Measurements from ENCODE around the gene LARGE2. TPM values are rescaled to one million over a fixed set of nuclear protein-coding genes. Genes with fewer than 3 reads are reported as not detected.

The LARGE2 gene
- total RNA-seq, 4 donors from 2014 or later: 0.55 to 1.3 (median 0.60) TPM; not detected in 1

GRCh38 chr11:45924927-45925326, 2.5 kb downstream of the LARGE2 start:
- Histone ChIP-seq H3K36me3 (no peaks in the 10 kb centered on the region), H3K27ac (no peak overlapping the region), H3K4me3 (no peak overlapping the region), H3K9me3 (no peaks in the 10 kb centered on the region), H3K27me3 (peaks cover 35% of the 10 kb centered on the region), H3K4me1 (peaks cover 7 to 24% (median 20%) of the 10 kb centered on the region in 4 donors)
- in situ Hi-C loops (cut with MboI; ENCODE audit: low pct_ligation_motif_present in 1 of 4, low pct_unique_long_range_greater_than_20kb in 1 of 4, low sequenced_read_pairs in 3 of 4): no loop called here
- TF ChIP-seq EP300 (IDR thresholded peaks at IDR 0.05; ENCODE audit: low read depth): no peak
- no peak for TF ChIP-seq POLR2AphosphoS5 (IDR thresholded peaks at IDR 0.05)
- TF ChIP-seq, protein P1, sequence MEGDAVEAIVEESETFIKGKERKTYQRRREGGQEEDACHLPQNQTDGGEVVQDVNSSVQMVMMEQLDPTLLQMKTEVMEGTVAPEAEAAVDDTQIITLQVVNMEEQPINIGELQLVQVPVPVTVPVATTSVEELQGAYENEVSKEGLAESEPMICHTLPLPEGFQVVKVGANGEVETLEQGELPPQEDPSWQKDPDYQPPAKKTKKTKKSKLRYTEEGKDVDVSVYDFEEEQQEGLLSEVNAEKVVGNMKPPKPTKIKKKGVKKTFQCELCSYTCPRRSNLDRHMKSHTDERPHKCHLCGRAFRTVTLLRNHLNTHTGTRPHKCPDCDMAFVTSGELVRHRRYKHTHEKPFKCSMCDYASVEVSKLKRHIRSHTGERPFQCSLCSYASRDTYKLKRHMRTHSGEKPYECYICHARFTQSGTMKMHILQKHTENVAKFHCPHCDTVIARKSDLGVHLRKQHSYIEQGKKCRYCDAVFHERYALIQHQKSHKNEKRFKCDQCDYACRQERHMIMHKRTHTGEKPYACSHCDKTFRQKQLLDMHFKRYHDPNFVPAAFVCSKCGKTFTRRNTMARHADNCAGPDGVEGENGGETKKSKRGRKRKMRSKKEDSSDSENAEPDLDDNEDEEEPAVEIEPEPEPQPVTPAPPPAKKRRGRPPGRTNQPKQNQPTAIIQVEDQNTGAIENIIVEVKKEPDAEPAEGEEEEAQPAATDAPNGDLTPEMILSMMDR (IDR thresholded peaks at IDR 0.05): no peak
- TF ChIP-seq POLR2A (IDR thresholded peaks at IDR 0.05): no peak
- no peak for DNase-seq
- WGBS, 2 donors (ENCODE audit: low coverage in 1 of 2): 83 to 94% methylated on average over 1 to 6 of the region's 6 CpGs
- intact Hi-C loops (cut with DNase I; ENCODE audit: low total_unique reads): no loop called here

- 77% methylated on average over 2 to 3 of the region's 3 CpGs for WGBS, 2 donors (ENCODE audit: low coverage in 1 of 2)
- Histone ChIP-seq H3K27ac (no peak overlapping the region), H3K4me1 (peaks cover 13 to 30% (median 25%) of the 10 kb centered on the region in 4 donors), H3K9me3 (no peaks in the 10 kb centered on the region), H3K36me3 (no peaks in the 10 kb centered on the region), H3K27me3 (peaks cover 35% of the 10 kb centered on the region), H3K4me3 (no peak overlapping the region)
- TF ChIP-seq, protein P1 (IDR thresholded peaks at IDR 0.05): no peak
- no peak for TF ChIP-seq POLR2A (IDR thresholded peaks at IDR 0.05)
- no peak for DNase-seq
- in situ Hi-C loops (cut with MboI; ENCODE audit: low pct_ligation_motif_present in 1 of 4, low pct_unique_long_range_greater_than_20kb in 1 of 4, low sequenced_read_pairs in 3 of 4) (no loop called here), intact Hi-C loops (cut with DNase I; ENCODE audit: low total_unique reads) (no loop called here)
Measured at GRCh38 chr11:45925550-45925949, 3.1 kb downstream of the LARGE2 start.

DNA sequence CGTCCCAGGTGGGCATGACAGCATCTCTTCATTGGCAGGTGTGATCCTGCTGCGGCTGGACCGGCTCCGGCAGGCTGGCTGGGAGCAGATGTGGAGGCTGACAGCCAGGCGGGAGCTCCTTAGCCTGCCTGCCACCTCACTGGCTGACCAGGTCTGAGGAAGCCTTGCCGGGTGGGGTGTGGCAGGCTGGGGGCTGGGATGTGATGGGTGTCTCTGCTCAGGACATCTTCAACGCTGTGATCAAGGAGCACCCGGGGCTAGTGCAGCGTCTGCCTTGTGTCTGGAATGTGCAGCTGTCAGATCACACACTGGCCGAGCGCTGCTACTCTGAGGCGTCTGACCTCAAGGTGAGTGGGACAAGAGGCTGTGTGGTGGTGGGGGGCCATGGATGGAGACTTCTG, 3.5 kb downstream of the LARGE2 start:
- Histone ChIP-seq H3K27ac (no peak overlapping the region), H3K4me1 (peaks cover 14 to 33% (median 28%) of the 10 kb centered on the region in 4 donors), H3K4me3 (no peak overlapping the region), H3K27me3 (peaks cover 35% of the 10 kb centered on the region), H3K9me3 (no peaks in the 10 kb centered on the region), H3K36me3 (no peaks in the 10 kb centered on the region)
- TF ChIP-seq, protein P1 (IDR thresholded peaks at IDR 0.05): no peak
- no peak for TF ChIP-seq EP300 (IDR thresholded peaks at IDR 0.05; ENCODE audit: low read depth)
- peak; percentile 4 for DNase-seq
- intact Hi-C loops (cut with DNase I; ENCODE audit: low total_unique reads): no loop called here
- 68% methylated on average over 11 of the region's 12 CpGs; no CpG with 5 or more reads in 1 of the 2 donors for WGBS, 2 donors (ENCODE audit: low coverage in 1 of 2)
- in situ Hi-C loops (cut with MboI; ENCODE audit: low pct_ligation_motif_present in 1 of 4, low pct_unique_long_range_greater_than_20kb in 1 of 4, low sequenced_read_pairs in 3 of 4): no loop called here

- intact Hi-C loops (cut with DNase I; ENCODE audit: low total_unique reads) (no loop called here), in situ Hi-C loops (cut with MboI; ENCODE audit: low pct_ligation_motif_present in 1 of 4, low pct_unique_long_range_greater_than_20kb in 1 of 4, low sequenced_read_pairs in 3 of 4) (no loop called here)
- H3K36me3 ChIP-seq: no peaks in the 10 kb centered on the region
- H3K27ac ChIP-seq: no peak overlapping the region
- peak; percentile 5 for DNase-seq
- 93 to 100% methylated on average over 5 to 12 of the region's 12 CpGs for WGBS, 2 donors (ENCODE audit: low coverage in 1 of 2)
- no peaks in the 10 kb centered on the region for H3K9me3 ChIP-seq
- H3K27me3 ChIP-seq: peaks cover 27% of the 10 kb centered on the region
- no peak overlapping the region for H3K4me3 ChIP-seq
- TF ChIP-seq POLR2AphosphoS5 (IDR thresholded peaks at IDR 0.05) (no peak), POLR2A (IDR thresholded peaks at IDR 0.05) (no peak), EP300 (IDR thresholded peaks at IDR 0.05; ENCODE audit: low read depth) (no peak)
- TF ChIP-seq, protein P1 (IDR thresholded peaks at IDR 0.05): no peak
- H3K4me1 ChIP-seq: peaks cover 14 to 31% (median 27%) of the 10 kb centered on the region in 4 donors
Measured at GRCh38 chr11:45926536-45927331, 4.3 kb downstream of the LARGE2 start.

All from transverse colon (tissue), 4 donors.